Neural cell (in vitro differentiated cells): Measurements from ENCODE around the gene CSTB.

Experiments used
- CTCF ChIP-seq: fragments of 450-650 bp; IDR thresholded peaks from 2 replicates; pipeline ENCODE4 v1.5.1; 2014; ENCODE audit warnings: antibody characterized with exemption, mild to moderate bottlenecking, moderate library complexity; ENCODE audit not compliant: poor library complexity, severe bottlenecking
- EP300 ChIP-seq: fragments of 450-650 bp; conservative IDR thresholded peaks from 2 replicates; pipeline ENCODE4 v1.6.1; 2014; ENCODE audit warnings: antibody characterized with exemption, mild to moderate bottlenecking, moderate library complexity; ENCODE audit not compliant: poor library complexity, severe bottlenecking
- EZH2 ChIP-seq: fragments of 200-600, 300-800 bp; shearing (Covaris generic), sonication (generic); IDR thresholded peaks from 2 replicates; pipeline ENCODE4 v1.6.1; 2014; ENCODE audit warnings: antibody characterized with exemption, low read length, borderline replicate concordance, mild to moderate bottlenecking; ENCODE audit not compliant: insufficient read depth, poor library complexity, severe bottlenecking
- MXI1 ChIP-seq: fragments of 450-650 bp; conservative IDR thresholded peaks from 2 replicates; pipeline ENCODE4 v1.6.1; 2014; ENCODE audit warnings: antibody characterized with exemption, mild to moderate bottlenecking; ENCODE audit not compliant: poor library complexity, severe bottlenecking
- POLR2AphosphoS5 ChIP-seq: IDR thresholded peaks from 2 replicates; pipeline ENCODE4 v1.6.1; 2012
- RAD21 ChIP-seq: fragments of 450-650 bp; conservative IDR thresholded peaks from 2 replicates; pipeline ENCODE4 v1.6.1; 2014; ENCODE audit warnings: antibody characterized with exemption, mild to moderate bottlenecking, moderate library complexity
- REST ChIP-seq: IDR thresholded peaks from 2 replicates; pipeline ENCODE4 v1.6.1; 2012; ENCODE audit warnings: borderline replicate concordance
- SMC3 ChIP-seq: fragments of 450-650 bp; conservative IDR thresholded peaks from 2 replicates; pipeline ENCODE4 v1.6.1; 2014; ENCODE audit warnings: antibody characterized with exemption, mild to moderate bottlenecking, moderate library complexity; ENCODE audit not compliant: poor library complexity
- TAF1 ChIP-seq: IDR thresholded peaks from 2 replicates; pipeline ENCODE4 v1.6.1; 2012; ENCODE audit warnings: low read depth

- TF ChIP-seq SMC3 (no peak), CTCF (no peak), REST (no peak), MXI1 (no peak), TAF1 (no peak), EZH2 (no peak), EP300 (no peak), POLR2AphosphoS5 (no peak), RAD21 (no peak)
Observed at GRCh38 chr21:43739621-43740435, 36.3 kb downstream of the CSTB start.
